ENCODE results near the gene RASGRF1.

Gene RASGRF1

DNA sequence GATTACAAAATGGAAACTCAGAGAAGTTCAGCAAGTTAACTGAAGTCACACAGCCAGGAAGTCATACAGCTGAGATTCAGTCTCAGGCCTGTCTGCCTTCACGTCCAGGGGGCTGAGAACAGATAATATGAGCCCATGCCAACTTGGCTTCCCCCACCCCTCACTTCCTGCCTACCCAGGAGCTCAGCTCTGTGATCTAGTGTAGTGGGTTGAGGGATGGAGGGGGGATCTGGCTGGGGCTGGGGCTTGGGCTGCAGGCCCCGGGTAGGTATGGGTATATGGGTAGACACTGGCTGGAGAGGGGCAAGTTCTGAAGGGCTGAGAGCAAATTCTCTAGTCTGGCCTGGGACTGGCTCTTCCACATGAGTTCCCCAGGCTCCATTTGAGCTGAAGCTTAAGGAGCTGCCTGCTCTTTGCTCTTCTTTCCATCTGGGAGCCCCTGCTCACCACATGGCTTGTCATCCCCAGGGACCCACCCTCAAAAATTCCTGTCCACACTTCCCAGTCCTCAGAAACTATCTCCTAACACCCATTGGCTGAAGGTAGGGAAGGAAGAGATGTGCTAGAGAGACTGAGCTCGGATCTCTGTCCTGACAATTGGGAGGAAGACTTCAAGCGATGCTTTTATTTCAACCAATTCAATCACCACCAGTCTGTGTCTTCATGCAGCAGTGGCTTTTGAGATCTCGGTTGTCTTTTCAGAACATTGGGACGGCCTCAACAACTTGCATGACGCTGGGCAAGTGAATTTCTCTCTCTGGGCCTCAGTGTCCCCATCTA lies 2.0 kb downstream of the RASGRF1 start:
- no peaks in the 10 kb centered on the region for H3K36me3 ChIP-seq (replicated peaks; ENCODE audit: insufficient read depth, low read length)
- H3K9me3 ChIP-seq (replicated peaks; ENCODE audit: insufficient read depth, low read length), result no peaks in the 10 kb centered on the region
- no peaks in the 10 kb centered on the region for H3F3A ChIP-seq (ENCODE audit: insufficient read depth, low read length)
- no peak overlapping the region for H3K4me3 ChIP-seq (ENCODE audit: low read length)
- no peaks in the 10 kb centered on the region for H4K20me1 ChIP-seq (ENCODE audit: insufficient read depth, low read length)
- no peak for TF ChIP-seq EZH2phosphoT487 (IDR thresholded peaks at IDR 0.05; ENCODE audit: low read length)
- TF ChIP-seq EZH2 (optimal IDR thresholded peaks at IDR 0.05; ENCODE audit: low read depth, low read length), result no peak
- TF ChIP-seq, protein P1, sequence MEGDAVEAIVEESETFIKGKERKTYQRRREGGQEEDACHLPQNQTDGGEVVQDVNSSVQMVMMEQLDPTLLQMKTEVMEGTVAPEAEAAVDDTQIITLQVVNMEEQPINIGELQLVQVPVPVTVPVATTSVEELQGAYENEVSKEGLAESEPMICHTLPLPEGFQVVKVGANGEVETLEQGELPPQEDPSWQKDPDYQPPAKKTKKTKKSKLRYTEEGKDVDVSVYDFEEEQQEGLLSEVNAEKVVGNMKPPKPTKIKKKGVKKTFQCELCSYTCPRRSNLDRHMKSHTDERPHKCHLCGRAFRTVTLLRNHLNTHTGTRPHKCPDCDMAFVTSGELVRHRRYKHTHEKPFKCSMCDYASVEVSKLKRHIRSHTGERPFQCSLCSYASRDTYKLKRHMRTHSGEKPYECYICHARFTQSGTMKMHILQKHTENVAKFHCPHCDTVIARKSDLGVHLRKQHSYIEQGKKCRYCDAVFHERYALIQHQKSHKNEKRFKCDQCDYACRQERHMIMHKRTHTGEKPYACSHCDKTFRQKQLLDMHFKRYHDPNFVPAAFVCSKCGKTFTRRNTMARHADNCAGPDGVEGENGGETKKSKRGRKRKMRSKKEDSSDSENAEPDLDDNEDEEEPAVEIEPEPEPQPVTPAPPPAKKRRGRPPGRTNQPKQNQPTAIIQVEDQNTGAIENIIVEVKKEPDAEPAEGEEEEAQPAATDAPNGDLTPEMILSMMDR (IDR thresholded peaks at IDR 0.05; ENCODE audit: low read length), result no peak
- H3K4me2 ChIP-seq (ENCODE audit: low read depth, low read length), result no peak overlapping the region
- no peak for DNase-seq
- no peaks in the 10 kb centered on the region for H3K9me2 ChIP-seq (replicated peaks; ENCODE audit: insufficient read depth, low read length)
- H3K9ac ChIP-seq (ENCODE audit: low read length), result no peak overlapping the region
- H3K79me2 ChIP-seq (ENCODE audit: low read length), result no peaks in the 10 kb centered on the region
- no peak overlapping the region for H3K27ac ChIP-seq (ENCODE audit: low read length)
- H3K27me3 ChIP-seq (replicated peaks; ENCODE audit: insufficient read depth, low read length), result peaks cover 28% of the 10 kb centered on the region
- H3K4me1 ChIP-seq (ENCODE audit: low read length), result no peaks in the 10 kb centered on the region
- H2AFZ ChIP-seq (ENCODE audit: low read length), result no peak overlapping the region

DNA sequence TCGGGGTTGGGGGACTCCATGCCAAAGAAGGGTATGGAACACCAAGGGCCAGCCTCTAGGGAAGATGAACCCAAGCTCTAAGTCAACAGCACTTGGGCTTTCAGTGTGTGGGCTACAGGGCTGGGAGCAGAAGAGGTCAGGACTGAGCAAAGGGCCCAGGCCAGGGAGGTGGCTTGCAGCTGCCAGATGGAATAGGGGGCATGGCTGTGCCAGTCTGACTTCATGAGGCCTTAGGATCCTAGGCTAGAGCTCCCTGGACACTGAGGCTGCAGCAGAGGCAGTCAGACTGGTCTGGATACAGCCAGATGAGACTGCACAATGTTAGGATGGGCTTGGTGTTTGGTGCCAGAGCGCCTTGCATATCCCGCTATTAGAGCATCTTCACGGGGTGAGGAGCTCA lies 3.8 kb downstream of the RASGRF1 start:
- Histone ChIP-seq H3K36me3 (replicated peaks; ENCODE audit: insufficient read depth, low read length) (no peaks in the 10 kb centered on the region), H3K9ac (ENCODE audit: low read length) (no peak overlapping the region), H3K27me3 (replicated peaks; ENCODE audit: insufficient read depth, low read length) (peaks cover 28% of the 10 kb centered on the region), H4K20me1 (ENCODE audit: insufficient read depth, low read length) (no peaks in the 10 kb centered on the region), H3F3A (ENCODE audit: insufficient read depth, low read length) (no peaks in the 10 kb centered on the region), H3K79me2 (ENCODE audit: low read length) (no peaks in the 10 kb centered on the region), H2AFZ (ENCODE audit: low read length) (no peak overlapping the region), H3K9me2 (replicated peaks; ENCODE audit: insufficient read depth, low read length) (no peaks in the 10 kb centered on the region), H3K27ac (ENCODE audit: low read length) (no peak overlapping the region), H3K4me1 (ENCODE audit: low read length) (no peaks in the 10 kb centered on the region), H3K4me3 (ENCODE audit: low read length) (no peak overlapping the region), H3K9me3 (replicated peaks; ENCODE audit: insufficient read depth, low read length) (no peaks in the 10 kb centered on the region), H3K4me2 (ENCODE audit: low read depth, low read length) (no peak overlapping the region)
- no peak for DNase-seq
- no peak for TF ChIP-seq EZH2phosphoT487 (IDR thresholded peaks at IDR 0.05; ENCODE audit: low read length)
- TF ChIP-seq, protein P1 (IDR thresholded peaks at IDR 0.05; ENCODE audit: low read length), result no peak

DNA sequence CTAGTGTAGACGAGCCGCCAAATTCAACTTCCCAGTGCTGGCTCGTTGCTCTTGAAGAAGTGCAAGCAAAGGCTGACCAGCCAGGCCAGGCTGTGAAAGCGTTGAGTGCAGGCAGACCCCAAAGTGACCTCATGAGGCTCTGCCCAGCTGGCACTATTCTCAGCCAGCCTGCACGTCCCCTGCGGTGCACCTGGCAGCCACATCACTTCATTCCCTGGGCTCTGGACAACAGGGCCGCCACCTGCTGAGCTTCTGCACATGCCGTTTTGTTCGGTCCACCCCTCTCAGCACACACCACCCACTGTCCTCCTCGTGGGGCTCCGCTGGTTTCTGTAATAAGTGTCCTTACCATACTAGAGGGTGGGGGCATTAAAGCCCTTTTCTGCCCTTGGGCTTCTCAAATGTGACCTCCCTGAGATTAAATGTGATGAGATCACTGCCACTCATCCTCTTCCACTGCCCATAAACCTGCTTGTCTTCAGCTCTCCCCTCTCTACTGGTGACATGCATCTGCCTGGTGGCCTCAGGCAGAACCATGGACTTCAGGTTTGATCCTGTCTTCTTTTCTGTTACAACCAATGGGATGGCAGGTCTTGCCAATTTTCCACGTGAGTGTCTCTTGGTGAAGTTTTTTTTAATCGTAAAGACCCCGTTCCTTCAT lies 6.1 kb downstream of the RASGRF1 start:
- no peak overlapping the region for H3K27ac ChIP-seq (ENCODE audit: low read length)
- no peak overlapping the region for H2AFZ ChIP-seq (ENCODE audit: low read length)
- no peaks in the 10 kb centered on the region for H3K4me1 ChIP-seq (ENCODE audit: low read length)
- H4K20me1 ChIP-seq (ENCODE audit: insufficient read depth, low read length), result no peaks in the 10 kb centered on the region
- no peak overlapping the region for H3K4me3 ChIP-seq (ENCODE audit: low read length)
- no peak overlapping the region for H3K4me2 ChIP-seq (ENCODE audit: low read depth, low read length)
- DNase-seq, result no peak
- no peak overlapping the region for H3K9ac ChIP-seq (ENCODE audit: low read length)
- H3K79me2 ChIP-seq (ENCODE audit: low read length), result no peaks in the 10 kb centered on the region
- H3K36me3 ChIP-seq (replicated peaks; ENCODE audit: insufficient read depth, low read length), result no peaks in the 10 kb centered on the region
- no peaks in the 10 kb centered on the region for H3K9me2 ChIP-seq (replicated peaks; ENCODE audit: insufficient read depth, low read length)
- no peaks in the 10 kb centered on the region for H3K9me3 ChIP-seq (replicated peaks; ENCODE audit: insufficient read depth, low read length)
- no peaks in the 10 kb centered on the region for H3F3A ChIP-seq (ENCODE audit: insufficient read depth, low read length)
- TF ChIP-seq EZH2phosphoT487 (IDR thresholded peaks at IDR 0.05; ENCODE audit: low read length), result no peak
- TF ChIP-seq EZH2 (optimal IDR thresholded peaks at IDR 0.05; ENCODE audit: low read depth, low read length), result no peak
- TF ChIP-seq, protein P1 (IDR thresholded peaks at IDR 0.05; ENCODE audit: low read length), result no peak
- H3K27me3 ChIP-seq (replicated peaks; ENCODE audit: insufficient read depth, low read length), result peaks cover 12% of the 10 kb centered on the region

Measured in MM.1S (cell line).